Upper lobe of left lung (tissue), 4 donors: ENCODE data around the gene SOCS4.

ENCODE experiments used
- CTCF ChIP-seq, 6 experiments: fragments of 450-650 bp in 4 of 6; fragments of 200-600 bp in 2 of 6; sonication (generic) in 2 of 6; IDR thresholded peaks; one replicate each; pipeline ENCODE4 v1.5.1; 2016 to 2019; ENCODE audit warnings: antibody characterized with exemption in 6 of 6
- EP300 ChIP-seq, 4 donors: sonication (generic); formaldehyde crosslinking; IDR thresholded peaks; one replicate each; pipeline ENCODE4 v1.5.1; 2017; ENCODE audit warnings: antibody characterized with exemption in 4 of 4, control low read depth in 2 of 4
- POLR2A ChIP-seq, 4 donors: fragments of 450-650 bp; IDR thresholded peaks; one replicate each; pipeline ENCODE4 v1.5.1; 2016 to 2017; ENCODE audit warnings: antibody characterized with exemption in 4 of 4, mild to moderate bottlenecking in 2 of 4
- POLR2AphosphoS5 ChIP-seq, 2 donors: sonication (generic); formaldehyde crosslinking; IDR thresholded peaks; one replicate each; pipeline ENCODE4 v1.5.1; 2017; ENCODE audit warnings: antibody characterized with exemption in 2 of 2

GRCh38 chr14:55065411-55065810 is 38.4 kb downstream of the SOCS4 start:
- TF ChIP-seq POLR2AphosphoS5 (IDR thresholded peaks at IDR 0.05) (no peak), CTCF (IDR thresholded peaks at IDR 0.05) (no peak), POLR2A (IDR thresholded peaks at IDR 0.05) (no peak), EP300 (IDR thresholded peaks at IDR 0.05) (no peak)
